Gastroesophageal sphincter (tissue), 4 donors: Measurements from ENCODE around the gene BRCC3. TPM values are rescaled to one million over a fixed set of nuclear protein-coding genes. Genes with fewer than 3 reads are reported as not detected.
"Not testable (repeated sequence)": the region's sequence is repeated elsewhere in the genome, so short reads cannot be mapped to it uniquely, and the experiment has no call there.

Experiments
- ATAC-seq: fragments of 150-250 bp; one replicate; pipeline ENCODE4 v1.9.1; 2016; ENCODE audit warnings: mild to moderate bottlenecking, moderate library complexity
- H3K27ac ChIP-seq, 4 donors: fragments of 200-600 bp; sonication (generic) in 3 of 4; 1 replicate in 3 of 4; 2 replicates in 1 of 4; pipeline ENCODE4 v1.5.1; 2016 to 2019
- H3K27me3 ChIP-seq: fragments of 200-600 bp; sonication (generic); one replicate; pipeline ENCODE4 v1.5.1; 2019
- H3K36me3 ChIP-seq, 2 donors: fragments of 200-600 bp; sonication (generic); one replicate each; pipeline ENCODE4 v1.5.1; 2019; ENCODE audit warnings: control low read depth in 1 of 2
- H3K4me1 ChIP-seq, 3 donors: fragments of 200-600 bp; sonication (generic); 1 replicate in 2 of 3; 2 replicates in 1 of 3; pipeline ENCODE4 v1.5.1; 2016 to 2019; ENCODE audit warnings: control low read depth in 2 of 3
- H3K4me3 ChIP-seq, 2 donors: fragments of 200-600 bp; sonication (generic); one replicate each; pipeline ENCODE4 v1.5.1; 2019; ENCODE audit warnings: mild to moderate bottlenecking in 1 of 2, moderate library complexity in 1 of 2
- H3K9me3 ChIP-seq, 3 donors: fragments of 200-600 bp; sonication (generic); one replicate each; pipeline ENCODE4 v1.5.1; 2017 to 2019; ENCODE audit warnings: control low read depth in 2 of 3
- CTCF ChIP-seq, 4 experiments: fragments of 200-600 bp in 2 of 4; fragments of 450-650 bp in 2 of 4; sonication (generic) in 1 of 4; IDR thresholded peaks; one replicate each; pipeline ENCODE4 v1.5.1; 2017 to 2019; ENCODE audit warnings: antibody characterized with exemption in 4 of 4, mild to moderate bottlenecking in 2 of 4, moderate library complexity in 2 of 4
- EP300 ChIP-seq: sonication (generic); formaldehyde crosslinking; IDR thresholded peaks from one replicate; pipeline ENCODE4 v1.6.1; 2017; ENCODE audit warnings: antibody characterized with exemption, mild to moderate bottlenecking
- POLR2A ChIP-seq, 2 donors: fragments of 450-650 bp; IDR thresholded peaks; one replicate each; pipeline ENCODE4 v1.6.1; 2017; ENCODE audit warnings: antibody characterized with exemption in 2 of 2, mild to moderate bottlenecking in 2 of 2, moderate library complexity in 1 of 2
- POLR2AphosphoS5 ChIP-seq: sonication (generic); formaldehyde crosslinking; IDR thresholded peaks from one replicate; pipeline ENCODE4 v1.6.1; 2017; ENCODE audit warnings: antibody characterized with exemption
- WGBS, 2 donors: methylation state at CpG; one replicate each; pipeline ENCODE4 v1.1.5; 2018; ENCODE audit warnings: low coverage in 1 of 2; 5-methylcytosine and 5-hydroxymethylcytosine counted together
- total RNA-seq, 4 donors: library from RNA; depleted of rRNA; stranded (reverse); fragments of >200 nt; gene quantifications; one replicate each; pipeline ENCODE4 v1.1.0, GENCODE V29; 2016

BRCC3 gene
- total RNA-seq, 4 donors from 2014 or later = 12.3 to 18.6 (median 15.0) TPM

- 62 to 79% methylated on average over 5 to 6 of the region's 6 CpGs for WGBS, 2 donors
- no peak for ATAC-seq
- Histone ChIP-seq H3K9me3 (no peaks in the 10 kb centered on the region), H3K27ac (no peak overlapping the region), H3K27me3 (no peaks in the 10 kb centered on the region), H3K4me3 (no peak overlapping the region), H3K36me3 (no peaks in the 10 kb centered on the region), H3K4me1 (no peaks in the 10 kb centered on the region)
- TF ChIP-seq CTCF (IDR thresholded peaks at IDR 0.05) = no peak
- no peak for TF ChIP-seq EP300
- no peak for TF ChIP-seq POLR2AphosphoS5
- no peak for TF ChIP-seq POLR2A (IDR thresholded peaks at IDR 0.05)
These were observed 72.7 kb downstream of the BRCC3 start for GRCh38 chrX:155143959-155144548.

GRCh38 chrX:155144926-155145325, 73.6 kb downstream of the BRCC3 start:
- TF ChIP-seq POLR2AphosphoS5 (no peak), POLR2A (IDR thresholded peaks at IDR 0.05) (no peak), CTCF (IDR thresholded peaks at IDR 0.05) (no peak)
- Histone ChIP-seq H3K9me3 (no peaks in the 10 kb centered on the region), H3K4me3 (no peak overlapping the region), H3K36me3 (no peaks in the 10 kb centered on the region), H3K27ac (no peak overlapping the region), H3K4me1 (no peaks in the 10 kb centered on the region), H3K27me3 (no peaks in the 10 kb centered on the region)
- WGBS, 2 donors = 50 to 63% methylated on average over 2 to 4 of the region's 4 CpGs
- ATAC-seq = no peak

- not testable (repeated sequence) for H3K36me3 ChIP-seq, H3K27me3 ChIP-seq, H3K9me3 ChIP-seq, ATAC-seq, H3K4me1 ChIP-seq, H3K4me3 ChIP-seq, H3K27ac ChIP-seq
- no CpG with 5 or more reads among the region's 6 CpGs for WGBS, 2 donors
These were observed 76.3 kb downstream of the BRCC3 start for GRCh38 chrX:155147612-155148011.

- not testable (repeated sequence) for H3K27ac ChIP-seq, H3K27me3 ChIP-seq, H3K36me3 ChIP-seq, H3K4me3 ChIP-seq, ATAC-seq, H3K9me3 ChIP-seq, H3K4me1 ChIP-seq
- WGBS, 2 donors = no CpG with 5 or more reads among the region's 11 CpGs
These were observed 76.9 kb downstream of the BRCC3 start for GRCh38 chrX:155148166-155148565.

- H3K27me3 ChIP-seq = no peaks in the 10 kb centered on the region
- H3K4me3 ChIP-seq = no peak overlapping the region
- no peaks in the 10 kb centered on the region for H3K36me3 ChIP-seq
- no peaks in the 10 kb centered on the region for H3K4me1 ChIP-seq
- WGBS, 2 donors = 52 to 69% methylated on average over 5 to 6 of the region's 7 CpGs
- TF ChIP-seq EP300 (no peak), CTCF (IDR thresholded peaks at IDR 0.05) (peak in 3 of 4 experiments; percentile 17 to 50 (median 17)), POLR2A (IDR thresholded peaks at IDR 0.05) (no peak)
- ATAC-seq = no peak
- no peak overlapping the region for H3K27ac ChIP-seq
- no peaks in the 10 kb centered on the region for H3K9me3 ChIP-seq
These were observed 77.6 kb downstream of the BRCC3 start for GRCh38 chrX:155148724-155149537.

GRCh38 chrX:155169881-155170280, 98.6 kb downstream of the BRCC3 start:
- no peak for TF ChIP-seq CTCF (IDR thresholded peaks at IDR 0.05)
- no peak for TF ChIP-seq POLR2A (IDR thresholded peaks at IDR 0.05)
- TF ChIP-seq EP300 = no peak
- TF ChIP-seq POLR2AphosphoS5 = no peak
- Histone ChIP-seq H3K36me3 (no peaks in the 10 kb centered on the region), H3K4me3 (no peak overlapping the region), H3K9me3 (no peaks in the 10 kb centered on the region), H3K27me3 (no peaks in the 10 kb centered on the region), H3K27ac (no peak overlapping the region), H3K4me1 (no peaks in the 10 kb centered on the region)
- ATAC-seq = no peak
- 19 to 21% methylated on average over 2 of the region's 2 CpGs for WGBS, 2 donors
